Mucosa of stomach (tissue), 1 donor: ENCODE results near the gene XRCC5.

Experiments used
- H3K27me3 ChIP-seq: one replicate; pipeline ENCODE4 v1.7.0; 2013; ENCODE audit warnings: mild to moderate bottlenecking, low read length; ENCODE audit not compliant: control insufficient read depth, insufficient read depth
- H3K36me3 ChIP-seq: one replicate; pipeline ENCODE4 v1.7.0; 2013; ENCODE audit warnings: low read length; ENCODE audit not compliant: control insufficient read depth, insufficient read depth
- H3K4me1 ChIP-seq: one replicate; pipeline ENCODE4 v1.7.0; 2013; ENCODE audit warnings: mild to moderate bottlenecking, low read length; ENCODE audit not compliant: control insufficient read depth, insufficient read depth
- H3K4me3 ChIP-seq: one replicate; pipeline ENCODE4 v1.7.0; 2013; ENCODE audit warnings: low read length
- H3K9ac ChIP-seq: one replicate; pipeline ENCODE4 v1.7.0; 2013; ENCODE audit warnings: mild to moderate bottlenecking, low read length, moderate library complexity
- H3K9me3 ChIP-seq: one replicate; pipeline ENCODE4 v1.7.0; 2013; ENCODE audit warnings: mild to moderate bottlenecking, low read length, moderate library complexity; ENCODE audit not compliant: control insufficient read depth
- donor health status: Pancreatic carcinoma.

Gene XRCC5

DNA sequence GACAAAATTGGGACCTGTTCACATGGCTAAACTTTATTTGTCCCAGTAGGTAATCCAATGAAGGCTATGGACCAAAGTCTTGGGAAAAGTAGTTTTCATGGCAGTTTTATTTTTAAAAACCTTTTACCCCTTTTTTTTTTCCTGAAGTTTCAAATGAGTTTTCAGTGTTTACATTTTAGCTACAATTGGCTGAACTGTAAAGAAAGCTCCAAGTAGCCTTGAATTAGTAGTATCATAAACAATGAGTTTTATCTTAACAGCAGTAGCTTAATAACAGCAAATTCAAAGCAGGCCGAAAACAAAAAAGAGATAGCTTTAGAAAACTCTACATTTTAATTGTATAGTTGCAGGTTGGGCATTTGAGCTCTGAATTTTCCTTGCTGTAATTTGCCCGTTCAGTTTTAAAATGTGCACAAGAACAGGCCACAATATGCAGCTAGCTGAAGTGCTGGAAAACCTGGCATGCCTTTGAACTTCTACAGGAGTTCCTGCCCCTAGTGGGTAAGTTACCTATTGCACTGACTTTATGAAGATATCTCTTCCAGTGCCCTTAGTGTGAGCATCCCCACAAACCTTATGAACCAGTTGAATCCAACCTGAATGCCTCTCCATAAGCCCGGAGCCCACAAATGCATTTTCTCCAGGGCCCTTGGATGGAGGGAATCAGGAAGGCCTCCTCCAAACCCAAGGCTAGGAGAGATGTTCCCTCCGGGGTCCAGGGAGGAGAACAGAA, 106.7 kb downstream of the XRCC5 start:
- no peaks in the 10 kb centered on the region for H3K9me3 ChIP-seq
- no peaks in the 10 kb centered on the region for H3K36me3 ChIP-seq
- H3K4me1 ChIP-seq = no peaks in the 10 kb centered on the region
- no peak overlapping the region for H3K4me3 ChIP-seq
- no peak overlapping the region for H3K9ac ChIP-seq
- H3K27me3 ChIP-seq = no peaks in the 10 kb centered on the region

DNA sequence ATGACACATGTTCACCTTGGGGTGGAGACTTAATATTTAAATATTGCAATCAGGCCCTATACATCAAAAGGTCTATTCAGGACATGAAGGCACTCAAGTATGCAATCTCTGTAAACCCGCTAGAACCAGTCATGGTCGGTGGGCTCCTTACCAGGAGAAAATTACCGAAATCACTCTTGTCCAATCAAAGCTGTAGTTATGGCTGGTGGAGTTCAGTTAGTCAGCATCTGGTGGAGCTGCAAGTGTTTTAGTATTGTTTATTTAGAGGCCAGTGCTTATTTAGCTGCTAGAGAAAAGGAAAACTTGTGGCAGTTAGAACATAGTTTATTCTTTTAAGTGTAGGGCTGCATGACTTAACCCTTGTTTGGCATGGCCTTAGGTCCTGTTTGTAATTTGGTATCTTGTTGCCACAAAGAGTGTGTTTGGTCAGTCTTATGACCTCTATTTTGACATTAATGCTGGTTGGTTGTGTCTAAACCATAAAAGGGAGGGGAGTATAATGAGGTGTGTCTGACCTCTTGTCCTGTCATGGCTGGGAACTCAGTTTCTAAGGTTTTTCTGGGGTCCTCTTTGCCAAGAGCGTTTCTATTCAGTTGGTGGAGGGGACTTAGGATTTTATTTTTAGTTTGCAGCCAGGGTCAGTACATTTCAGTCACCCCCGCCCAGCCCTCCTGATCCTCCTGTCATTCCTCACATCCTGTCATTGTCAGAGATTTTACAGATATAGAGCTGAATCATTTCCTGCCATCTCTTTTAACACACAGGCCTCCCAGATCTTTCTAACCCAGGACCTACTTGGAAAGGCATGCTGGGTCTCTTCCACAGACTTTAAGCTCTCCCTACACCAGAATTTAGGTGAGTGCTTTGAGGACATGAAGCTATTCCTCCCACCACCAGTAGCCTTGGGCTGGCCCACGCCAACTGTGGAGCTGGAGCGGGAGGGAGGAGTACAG, 108.1 kb downstream of the XRCC5 start:
- no peaks in the 10 kb centered on the region for H3K27me3 ChIP-seq
- H3K36me3 ChIP-seq = no peaks in the 10 kb centered on the region
- no peaks in the 10 kb centered on the region for H3K9me3 ChIP-seq
- H3K4me3 ChIP-seq = no peak overlapping the region
- no peak overlapping the region for H3K9ac ChIP-seq
- H3K4me1 ChIP-seq = no peaks in the 10 kb centered on the region

DNA sequence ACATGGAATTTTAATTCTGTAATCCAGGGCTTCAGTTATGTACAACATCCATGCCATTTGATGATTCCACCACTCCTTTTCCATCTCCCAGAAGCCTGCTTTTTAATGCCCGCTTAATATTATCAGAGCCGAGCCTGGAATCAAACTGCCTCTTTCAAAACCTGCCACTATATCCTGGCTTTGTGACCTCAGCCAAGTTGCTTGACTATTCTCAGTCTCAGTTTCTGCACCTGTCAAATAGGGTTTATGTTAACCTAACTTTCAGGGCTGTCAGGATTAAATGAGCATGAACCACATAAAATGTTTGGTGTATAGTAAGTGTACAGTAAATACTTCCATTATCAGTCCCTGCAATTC, 108.7 kb downstream of the XRCC5 start:
- H3K9ac ChIP-seq = no peak overlapping the region
- H3K36me3 ChIP-seq = no peaks in the 10 kb centered on the region

DNA sequence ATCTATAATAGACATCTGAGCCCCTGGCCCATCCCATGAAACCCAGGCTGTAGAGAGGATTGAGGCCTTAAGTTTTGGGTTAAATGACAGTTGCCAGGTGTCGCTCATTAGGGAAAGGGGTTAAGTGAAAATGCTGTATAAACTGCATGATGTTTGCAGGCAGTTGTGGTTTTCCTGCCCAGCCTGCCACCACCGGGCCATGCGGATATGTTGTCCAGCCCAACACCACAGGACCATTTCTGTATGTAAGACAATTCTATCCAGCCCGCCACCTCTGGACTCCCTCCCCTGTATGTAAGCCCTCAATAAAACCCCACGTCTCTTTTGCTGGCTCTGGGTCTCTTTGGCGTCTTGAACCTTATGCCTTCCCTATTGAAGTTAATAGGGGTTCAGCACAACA, 110.7 kb downstream of the XRCC5 start:
- no peaks in the 10 kb centered on the region for H3K27me3 ChIP-seq
- no peak overlapping the region for H3K9ac ChIP-seq
- no peak overlapping the region for H3K4me3 ChIP-seq
- no peaks in the 10 kb centered on the region for H3K4me1 ChIP-seq
- no peaks in the 10 kb centered on the region for H3K36me3 ChIP-seq
- no peaks in the 10 kb centered on the region for H3K9me3 ChIP-seq

More for the DNA sequence above, 108.7 kb downstream of the XRCC5 start:
- Histone ChIP-seq H3K9me3 (no peaks in the 10 kb centered on the region), H3K4me1 (no peaks in the 10 kb centered on the region), H3K4me3 (no peak overlapping the region), H3K27me3 (no peaks in the 10 kb centered on the region)

DNA sequence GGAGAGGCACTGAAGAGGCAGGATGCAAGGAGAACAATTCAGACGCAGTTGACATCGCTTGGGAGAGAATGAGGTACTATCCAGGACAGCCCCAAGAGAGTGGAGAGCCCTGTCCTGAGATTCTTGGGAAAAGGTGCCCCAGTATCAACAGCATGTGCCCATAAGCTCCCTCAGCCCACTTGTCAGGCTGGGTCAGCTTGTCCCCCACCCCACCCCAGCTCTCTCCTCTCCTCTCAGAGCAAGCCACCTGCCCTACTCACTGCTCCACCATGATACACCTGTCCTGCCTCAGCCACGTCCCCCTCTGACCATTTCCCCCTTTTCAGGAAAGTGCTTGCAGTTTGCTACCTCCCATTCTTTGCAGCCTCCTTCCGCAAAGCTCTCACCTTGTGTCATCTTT, 111.8 kb downstream of the XRCC5 start:
- no peak overlapping the region for H3K9ac ChIP-seq
- no peak overlapping the region for H3K4me3 ChIP-seq
- no peaks in the 10 kb centered on the region for H3K4me1 ChIP-seq
- no peaks in the 10 kb centered on the region for H3K9me3 ChIP-seq
- H3K27me3 ChIP-seq = no peaks in the 10 kb centered on the region
- no peaks in the 10 kb centered on the region for H3K36me3 ChIP-seq

DNA sequence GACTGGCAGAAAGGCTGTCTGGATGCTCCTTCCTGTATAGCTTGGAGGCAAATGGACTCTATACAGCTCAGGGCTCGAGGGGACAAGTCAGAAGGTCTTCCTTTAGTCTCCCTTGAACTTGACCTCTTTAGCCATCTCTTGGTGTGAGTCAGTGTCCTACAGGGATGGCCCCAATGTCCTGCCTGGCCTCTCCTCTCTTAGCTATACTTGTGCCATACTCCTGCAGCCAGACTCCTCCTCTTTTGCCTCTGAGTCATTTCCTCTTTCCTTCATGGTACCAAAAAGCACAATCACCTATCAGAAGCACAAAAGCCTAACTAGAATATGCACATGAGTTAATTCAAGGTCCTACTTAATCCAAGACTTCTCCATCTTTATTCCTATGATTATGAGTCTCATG, 112.7 kb downstream of the XRCC5 start:
- H3K36me3 ChIP-seq = no peaks in the 10 kb centered on the region
- no peaks in the 10 kb centered on the region for H3K9me3 ChIP-seq
- H3K9ac ChIP-seq = no peak overlapping the region
- no peaks in the 10 kb centered on the region for H3K27me3 ChIP-seq
- H3K4me3 ChIP-seq = no peak overlapping the region
- no peaks in the 10 kb centered on the region for H3K4me1 ChIP-seq

DNA sequence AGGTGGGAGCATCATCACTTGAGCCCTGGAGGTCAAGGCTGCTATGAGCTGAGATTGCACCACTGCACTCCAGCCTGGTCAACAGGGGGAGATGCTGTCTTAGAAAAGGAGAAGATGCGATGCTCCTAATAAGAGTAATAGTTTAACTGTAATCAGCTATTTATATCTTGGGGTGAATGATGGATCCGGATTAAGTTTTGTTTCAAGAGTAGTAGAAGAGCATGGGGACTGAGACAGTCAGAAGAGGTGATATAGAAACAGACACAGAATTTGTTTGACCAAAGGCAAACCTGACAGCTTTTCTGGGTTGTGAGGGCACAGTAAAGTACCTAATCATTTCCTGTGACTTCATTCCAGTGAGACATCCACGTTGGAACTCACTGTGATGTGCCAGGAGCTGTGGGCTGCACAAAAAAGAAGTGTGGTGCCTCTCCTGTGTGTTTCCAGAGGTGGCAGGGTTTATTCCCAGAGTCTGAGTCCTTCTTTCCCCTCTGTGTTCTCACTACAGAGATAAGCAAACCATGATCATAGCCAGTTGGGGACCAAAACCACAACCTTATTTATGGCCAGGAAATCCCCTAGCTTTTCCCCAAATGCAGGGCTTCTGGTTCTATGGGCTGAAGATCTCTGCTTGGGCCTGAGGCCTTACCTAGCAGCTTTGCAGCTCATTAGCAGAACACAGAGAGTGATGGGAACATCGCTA, 113.7 kb downstream of the XRCC5 start:
- H3K9ac ChIP-seq = no peak overlapping the region
- H3K9me3 ChIP-seq = no peaks in the 10 kb centered on the region
- no peaks in the 10 kb centered on the region for H3K4me1 ChIP-seq
- no peak overlapping the region for H3K4me3 ChIP-seq
- H3K27me3 ChIP-seq = no peaks in the 10 kb centered on the region
- no peaks in the 10 kb centered on the region for H3K36me3 ChIP-seq

DNA sequence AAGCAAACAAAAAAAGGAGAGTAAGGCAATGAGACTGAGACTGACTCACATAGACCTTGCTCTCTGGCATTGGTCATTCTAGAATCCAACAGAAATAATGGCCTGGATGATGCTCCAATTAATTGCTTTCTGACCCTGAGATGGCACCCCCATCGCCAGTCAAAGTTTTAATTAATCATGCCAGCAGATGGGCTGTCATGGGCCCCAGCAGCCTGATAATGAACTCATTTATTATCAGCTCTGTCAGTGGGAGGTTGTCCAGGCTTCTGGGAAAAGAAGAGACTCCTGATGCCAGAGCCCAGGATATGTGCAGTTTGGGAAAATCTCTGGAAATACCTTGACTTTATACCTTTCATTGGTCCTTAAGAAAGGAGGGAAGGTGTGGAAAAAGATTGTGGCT, 115.2 kb downstream of the XRCC5 start:
- H3K4me3 ChIP-seq = no peak overlapping the region
- H3K27me3 ChIP-seq = no peaks in the 10 kb centered on the region
- H3K4me1 ChIP-seq = no peaks in the 10 kb centered on the region
- no peak overlapping the region for H3K9ac ChIP-seq
- H3K36me3 ChIP-seq = no peaks in the 10 kb centered on the region
- no peaks in the 10 kb centered on the region for H3K9me3 ChIP-seq

DNA sequence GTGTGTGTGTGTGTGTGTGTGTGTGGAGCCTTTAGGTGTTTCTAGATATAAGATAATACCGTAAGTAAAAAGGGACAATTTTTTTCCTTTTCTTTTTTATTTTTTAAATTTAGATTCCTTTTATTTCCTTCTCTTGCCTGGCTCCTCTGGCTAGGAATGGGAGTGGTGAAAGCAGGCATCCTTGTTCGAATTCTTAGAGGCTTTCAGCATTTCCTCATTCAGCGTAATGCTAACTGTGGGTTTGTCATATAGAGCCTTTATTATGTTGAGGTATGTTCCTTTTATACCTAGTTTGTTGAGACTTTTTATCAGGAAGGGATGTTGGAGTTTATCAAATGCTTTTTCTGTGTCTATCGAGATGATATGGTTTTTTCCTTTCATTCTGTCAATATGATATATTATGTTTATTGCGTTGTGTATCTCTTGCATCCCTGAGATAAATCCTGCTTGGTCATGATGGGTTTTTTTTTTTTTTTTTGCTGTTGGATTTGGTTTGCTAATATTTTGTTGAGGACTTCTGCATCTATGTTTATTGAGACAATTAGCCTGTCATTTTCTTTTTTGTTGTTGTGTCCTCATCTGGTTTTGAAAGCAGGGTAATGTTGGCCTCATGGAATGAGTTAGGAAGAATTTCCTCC, 120.2 kb downstream of the XRCC5 start:
- Histone ChIP-seq H3K9ac (no peak overlapping the region), H3K4me1 (no peaks in the 10 kb centered on the region), H3K36me3 (no peaks in the 10 kb centered on the region), H3K27me3 (no peaks in the 10 kb centered on the region), H3K9me3 (no peaks in the 10 kb centered on the region), H3K4me3 (no peak overlapping the region)

DNA sequence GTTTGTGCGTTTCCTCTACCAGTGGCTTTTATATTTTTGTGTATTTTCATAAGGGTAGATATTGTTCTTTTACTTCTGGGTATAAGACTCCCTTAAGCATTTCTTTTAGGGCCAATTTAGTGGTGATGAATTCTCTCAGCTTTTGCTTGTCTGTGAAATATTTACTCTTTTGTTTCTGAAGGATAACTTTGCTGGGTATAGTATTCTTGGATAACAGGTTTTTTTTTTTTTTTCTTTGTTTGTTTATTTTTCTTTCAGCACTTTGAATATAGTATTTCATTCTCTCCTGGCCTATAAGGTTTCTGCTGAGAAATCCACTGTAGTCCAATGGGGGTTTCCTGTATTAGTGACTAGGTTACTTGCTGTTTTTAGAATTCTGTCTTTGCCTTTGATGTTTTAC, 122.7 kb downstream of the XRCC5 start:
- H3K36me3 ChIP-seq = no peaks in the 10 kb centered on the region
- no peaks in the 10 kb centered on the region for H3K4me1 ChIP-seq
- no peaks in the 10 kb centered on the region for H3K9me3 ChIP-seq
- no peaks in the 10 kb centered on the region for H3K27me3 ChIP-seq
- no peak overlapping the region for H3K4me3 ChIP-seq
- no peak overlapping the region for H3K9ac ChIP-seq

DNA sequence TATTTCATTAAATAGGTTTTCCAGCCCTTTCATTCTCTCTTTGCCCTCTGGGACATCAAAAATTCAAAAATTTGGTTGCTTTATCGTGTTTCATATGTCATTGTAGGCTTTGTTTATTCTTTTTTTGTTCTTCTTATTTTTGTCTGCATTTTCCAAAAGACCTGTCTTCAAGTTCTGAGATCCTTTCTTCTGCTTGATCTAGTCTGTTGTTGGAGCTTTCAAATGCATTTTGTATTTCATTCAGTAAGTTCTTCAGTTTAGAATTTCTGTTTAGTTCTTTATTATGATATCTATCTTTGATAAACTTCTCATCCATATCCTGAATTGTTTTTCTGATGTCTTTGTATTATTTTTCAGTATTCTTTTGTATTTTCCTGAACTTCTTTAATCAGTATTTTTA, 123.6 kb downstream of the XRCC5 start:
- H3K4me3 ChIP-seq = no peak overlapping the region
- H3K9ac ChIP-seq = no peak overlapping the region
- H3K4me1 ChIP-seq = no peaks in the 10 kb centered on the region
- H3K36me3 ChIP-seq = no peaks in the 10 kb centered on the region
- no peaks in the 10 kb centered on the region for H3K9me3 ChIP-seq
- H3K27me3 ChIP-seq = no peaks in the 10 kb centered on the region
